ENCODE results near the gene DTNBP1. TPM values are rescaled to one million over a fixed set of nuclear protein-coding genes. Genes with fewer than 3 reads are reported as not detected.

Gene DTNBP1
- total and polyA plus RNA-seq, 2 of the 4 experiments (the other 2 are of a cell fraction): 4.8 to 18.7 TPM

DNA sequence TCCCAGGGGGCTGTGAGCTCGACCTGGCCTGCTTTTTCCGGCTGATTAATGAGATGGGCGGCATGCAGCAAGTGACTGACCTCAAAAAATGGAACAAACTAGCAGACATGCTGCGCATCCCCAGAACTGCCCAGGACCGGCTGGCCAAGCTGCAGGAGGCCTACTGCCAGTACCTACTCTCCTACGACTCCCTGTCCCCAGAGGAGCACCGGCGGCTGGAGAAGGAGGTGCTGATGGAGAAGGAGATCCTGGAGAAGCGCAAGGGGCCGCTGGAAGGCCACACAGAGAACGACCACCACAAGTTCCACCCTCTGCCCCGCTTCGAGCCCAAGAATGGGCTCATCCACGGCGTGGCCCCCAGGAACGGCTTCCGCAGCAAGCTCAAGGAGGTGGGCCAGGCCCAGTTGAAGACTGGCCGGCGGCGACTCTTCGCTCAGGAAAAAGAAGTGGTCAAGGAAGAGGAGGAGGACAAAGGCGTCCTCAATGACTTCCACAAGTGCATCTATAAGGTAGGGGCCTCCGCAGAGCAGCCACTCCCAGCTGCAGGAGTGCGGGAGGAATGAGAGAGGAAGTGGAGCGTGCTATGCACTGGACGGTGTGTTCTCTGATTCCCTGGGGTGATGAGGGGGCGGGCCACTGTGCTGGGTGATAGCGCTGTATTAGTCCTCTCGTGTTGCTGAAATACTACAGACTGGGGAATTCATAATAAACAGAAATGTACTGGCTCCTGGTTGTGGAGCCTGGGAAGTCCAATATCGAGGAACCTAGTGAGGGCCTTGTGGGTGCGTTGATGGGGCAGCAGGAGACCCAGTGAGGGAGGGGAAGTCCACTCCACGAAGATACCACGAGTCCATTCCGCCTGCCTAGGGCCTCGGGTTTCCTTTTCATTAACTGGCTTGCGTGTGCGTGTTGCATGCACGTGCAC, 161.7 kb downstream of the DTNBP1 start:
- ChIA-PET POLR2A (ENCODE audit: unreplicated experiment) (no interaction called here), CTCF (interaction anchor here (0.5 kb wide), 1 partner anchor 66 kb away, joined by 4 read pairs; no protein-coding TSS in a partner anchor)
- dilution Hi-C loops (cut with HindIII; ENCODE audit: low sequenced_read_pairs, unreplicated experiment): no loop called here
- no peaks in the 10 kb centered on the region for H3K9me3 ChIP-seq (ENCODE audit: control insufficient read depth, insufficient read depth, low read length)
- intact Hi-C loops (cut with micrococcal nuclease): no loop called here
- H3K27ac ChIP-seq (ENCODE audit: insufficient read depth, low read length): no peak overlapping the region
- no peak overlapping the region for H3K4me3 ChIP-seq (ENCODE audit: insufficient read depth, low read depth, low read length)
- no peak for TF ChIP-seq BHLHE40 (IDR thresholded peaks at IDR 0.05; ENCODE audit: low read depth, low read length)
- no peak overlapping the region for H2BK5ac ChIP-seq (ENCODE audit: low read depth, low read length, poor library complexity, severe bottlenecking)
- H4K5ac ChIP-seq (ENCODE audit: low read depth, low read length): no peak overlapping the region
- no peak overlapping the region for H4K91ac ChIP-seq (ENCODE audit: insufficient read depth, low read depth, low read length)
- no peak overlapping the region for H3K9ac ChIP-seq (ENCODE audit: low read depth, low read length)
- H2BK15ac ChIP-seq (ENCODE audit: low read depth, low read length): no peak overlapping the region
- peaks cover 22% of the 10 kb centered on the region for H3K9me1 ChIP-seq (ENCODE audit: insufficient read depth, low read length)
- no peak for ATAC-seq (ENCODE audit: low read depth)
- WGBS, 2 experiments (ENCODE audit: extremely low coverage in 2 of 2, insufficient read length in 1 of 2): 91% methylated on average over 11 of the region's 38 CpGs; no CpG with 5 or more reads in 1 of the 2 experiments
- H3K56ac ChIP-seq (ENCODE audit: extremely low read depth, insufficient read depth, low read length): no peak overlapping the region
- no peak overlapping the region for H3K14ac ChIP-seq (replicated peaks; ENCODE audit: low read depth, low read length)
- no peak overlapping the region for H2AK5ac ChIP-seq (ENCODE audit: low read depth, low read length)
- no TSS peak for BruUV-seq (replicated peaks)
- H2BK20ac ChIP-seq (ENCODE audit: low read depth, low read length): no peak overlapping the region
- no peak for DNase-seq
- H3K18ac ChIP-seq (ENCODE audit: low read depth, low read length): no peak overlapping the region
- no peak overlapping the region for H3K4ac ChIP-seq (ENCODE audit: low read depth, low read length)
- no peak overlapping the region for H4K8ac ChIP-seq (ENCODE audit: low read depth in 2 of 2, low read length in 2 of 2)
- H3K4me2 ChIP-seq (ENCODE audit: low read depth, low read length): no peak overlapping the region
- H3K23ac ChIP-seq (ENCODE audit: low read depth, low read length): no peak overlapping the region
- peaks cover 18 to 68% of the 10 kb centered on the region in 2 experiments; a peak in 3 of 4 replicates for H3K79me1 ChIP-seq (ENCODE audit: low read depth in 1 of 2, low read length in 2 of 2)
- in situ Hi-C loops (cut with MboI; ENCODE audit: low sequenced_read_pairs): no loop called here
- no peak overlapping the region for H2AK9ac ChIP-seq (replicated peaks; ENCODE audit: low read depth, low read length, poor library complexity)
- H4K20me1 ChIP-seq (ENCODE audit: insufficient read depth, low read length): peaks cover 82% of the 10 kb centered on the region
- H2AFZ ChIP-seq (replicated peaks; ENCODE audit: low read length, poor library complexity): no peak overlapping the region
- peaks cover 45% of the 10 kb centered on the region for H3K36me3 ChIP-seq (ENCODE audit: control insufficient read depth, insufficient read depth, low read length)
- no peaks in the 10 kb centered on the region for H3K27me3 ChIP-seq (ENCODE audit: control insufficient read depth, insufficient read depth, low read length)
- no peak overlapping the region for H2BK120ac ChIP-seq (ENCODE audit: low read depth, low read length)
- peaks cover 25% of the 10 kb centered on the region for H3K4me1 ChIP-seq (ENCODE audit: control insufficient read depth, insufficient read depth, low read length)
